ENCODE measurements around the gene AGAP1. TPM values are rescaled to one million over a fixed set of nuclear protein-coding genes. Genes with fewer than 3 reads are reported as not detected.

AGAP1 gene
- total RNA-seq, 4 donors from 2014 or later, result 13.7 to 18.5 (median 17.1) TPM

GRCh38 chr2:235505181-235505741 lies 11.4 kb downstream of the AGAP1 start:
- DNase-seq (ENCODE audit: low spot score in 2 of 2), result no peak
- no peak for TF ChIP-seq POLR2A (IDR thresholded peaks at IDR 0.05)
- TF ChIP-seq CTCF (IDR thresholded peaks at IDR 0.05), result no peak
- WGBS, 2 donors, result 74 to 81% methylated on average over 7 of the region's 7 CpGs
- H3K4me3 ChIP-seq (ENCODE audit: low read depth, poor library complexity, severe bottlenecking), result no peak overlapping the region
- intact Hi-C loops (cut with DNase I; ENCODE audit: low total_unique reads), result no loop called here

GRCh38 chr2:235506291-235506996 lies 12.6 kb downstream of the AGAP1 start:
- intact Hi-C loops (cut with DNase I; ENCODE audit: low total_unique reads), result no loop called here
- DNase-seq (ENCODE audit: low spot score in 2 of 2), result no peak
- H3K4me3 ChIP-seq (ENCODE audit: low read depth, poor library complexity, severe bottlenecking), result no peak overlapping the region
- TF ChIP-seq CTCF (IDR thresholded peaks at IDR 0.05), result no peak
- TF ChIP-seq POLR2A (IDR thresholded peaks at IDR 0.05), result no peak
- WGBS, 2 donors, result 70% methylated on average over 14 of the region's 14 CpGs

GRCh38 chr2:235506997-235507615 lies 13.3 kb downstream of the AGAP1 start:
- H3K4me3 ChIP-seq (ENCODE audit: low read depth, poor library complexity, severe bottlenecking), result no peak overlapping the region
- no peak for DNase-seq (ENCODE audit: low spot score in 2 of 2)

GRCh38 chr2:235507928-235508327 lies 14.1 kb downstream of the AGAP1 start:
- TF ChIP-seq CTCF (IDR thresholded peaks at IDR 0.05) (no peak), POLR2A (IDR thresholded peaks at IDR 0.05) (no peak)
- intact Hi-C loops (cut with DNase I; ENCODE audit: low total_unique reads), result no loop called here
- WGBS, 2 donors, result 96 to 97% methylated on average over 6 of the region's 6 CpGs

More at GRCh38 chr2:235506997-235507615, 13.3 kb downstream of the AGAP1 start:
- intact Hi-C loops (cut with DNase I; ENCODE audit: low total_unique reads), result no loop called here
- TF ChIP-seq POLR2A (IDR thresholded peaks at IDR 0.05) (no peak), CTCF (IDR thresholded peaks at IDR 0.05) (no peak)
- 84 to 92% methylated on average over 25 of the region's 25 CpGs for WGBS, 2 donors

GRCh38 chr2:235508371-235509160 lies 14.7 kb downstream of the AGAP1 start:
- no peak overlapping the region for H3K4me3 ChIP-seq (ENCODE audit: low read depth, poor library complexity, severe bottlenecking)
- DNase-seq (ENCODE audit: low spot score in 2 of 2), result no peak
- intact Hi-C loops (cut with DNase I; ENCODE audit: low total_unique reads), result no loop called here
- TF ChIP-seq POLR2A (IDR thresholded peaks at IDR 0.05), result no peak
- no peak for TF ChIP-seq CTCF (IDR thresholded peaks at IDR 0.05)
- WGBS, 2 donors, result 74 to 82% methylated on average over 26 of the region's 26 CpGs

More at GRCh38 chr2:235507928-235508327, 14.1 kb downstream of the AGAP1 start:
- no peak overlapping the region for H3K4me3 ChIP-seq (ENCODE audit: low read depth, poor library complexity, severe bottlenecking)
- DNase-seq (ENCODE audit: low spot score in 2 of 2), result no peak
